GM18951 (cell line): ENCODE results near the gene TMC6.

Source experiments
- POLR2A ChIP-seq: IDR thresholded peaks from 4 replicates; pipeline ENCODE4 v1.6.1; 2011; ENCODE audit warnings: mild to moderate bottlenecking; ENCODE audit not compliant: insufficient read length, insufficient read depth; ENCODE audit errors: extremely low read depth
- in situ Hi-C: fragments of 300-500 bp; cut with MboI; formaldehyde crosslinking; loops from one replicate; pipeline ENCODE4 v1.12.0; 2022; ENCODE audit warnings: low sequenced_read_pairs, mixed read lengths, inconsistent platforms; ENCODE audit not compliant: unreplicated experiment

TMC6 gene

DNA sequence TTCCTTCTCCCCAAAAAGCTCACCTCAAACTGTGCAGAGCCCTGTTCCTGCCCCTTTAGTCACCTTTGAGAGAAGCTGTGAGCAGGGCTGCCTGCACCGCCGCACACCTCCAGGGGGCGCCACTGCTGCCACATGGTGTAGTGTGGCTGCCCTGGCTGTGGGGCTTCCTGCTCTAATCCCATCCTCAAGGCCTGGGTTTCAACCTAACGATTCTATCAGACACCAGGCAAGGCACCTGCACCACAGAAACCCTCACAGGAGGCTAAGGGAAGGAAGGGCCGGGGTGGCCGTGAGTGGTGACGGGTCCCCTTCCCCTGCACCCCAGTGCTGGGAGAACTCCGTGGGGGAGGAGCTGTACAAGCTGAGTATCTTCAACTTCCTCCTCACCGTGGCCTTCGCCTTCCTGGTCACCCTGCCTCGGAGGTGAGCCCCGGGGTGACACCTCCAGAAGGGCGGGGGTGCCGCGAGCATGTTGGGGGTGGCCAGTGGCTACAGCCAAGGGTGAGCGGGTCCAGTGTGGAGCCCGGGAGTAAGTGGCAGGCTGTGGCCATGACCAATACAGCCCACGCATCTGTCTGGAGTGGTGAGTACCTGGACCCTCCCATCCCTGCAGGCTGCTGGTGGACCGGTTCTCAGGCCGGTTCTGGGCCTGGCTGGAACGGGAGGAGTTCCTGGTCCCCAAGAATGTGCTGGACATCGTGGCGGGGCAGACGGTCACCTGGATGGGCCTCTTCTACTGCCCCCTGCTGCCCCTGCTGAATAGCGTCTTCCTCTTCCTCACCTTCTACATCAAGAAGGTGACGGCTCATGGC lies 9.0 kb upstream of the TMC6 start:
- in situ Hi-C loops = no loop called here

DNA sequence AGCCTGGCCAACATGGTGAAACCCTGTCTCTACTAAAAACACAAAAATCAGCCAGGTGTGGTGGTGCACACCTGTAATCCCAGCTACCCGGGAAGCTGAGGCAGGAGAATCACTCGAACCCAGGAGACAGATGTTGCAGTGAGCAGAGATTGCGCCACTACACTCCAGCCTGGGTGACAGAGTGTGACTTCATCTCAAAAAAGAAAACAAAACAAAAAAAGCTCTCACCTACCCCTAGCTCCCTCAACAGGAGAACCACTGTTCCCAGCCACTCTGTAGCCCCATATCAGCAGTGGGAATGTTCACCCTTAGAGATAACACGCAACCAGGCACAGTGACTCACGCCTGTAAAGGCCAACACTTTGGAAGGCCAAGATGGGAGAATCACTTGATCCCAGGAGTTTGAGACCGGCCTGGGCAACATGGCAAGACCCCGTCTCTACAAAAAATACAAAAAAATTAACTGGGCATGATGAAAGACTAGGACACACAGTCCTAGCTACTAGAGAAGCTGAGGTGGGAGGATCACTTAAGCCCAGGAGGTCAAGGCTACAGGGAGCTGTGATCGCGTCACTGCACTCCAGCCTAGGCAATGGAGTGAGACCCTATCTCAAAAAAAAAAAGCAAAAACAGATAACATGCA lies 7.4 kb upstream of the TMC6 start:
- in situ Hi-C loops = no loop called here
- TF ChIP-seq POLR2A = no peak

More for the DNA sequence above, 9.0 kb upstream of the TMC6 start:
- TF ChIP-seq POLR2A = peak; percentile 30

DNA sequence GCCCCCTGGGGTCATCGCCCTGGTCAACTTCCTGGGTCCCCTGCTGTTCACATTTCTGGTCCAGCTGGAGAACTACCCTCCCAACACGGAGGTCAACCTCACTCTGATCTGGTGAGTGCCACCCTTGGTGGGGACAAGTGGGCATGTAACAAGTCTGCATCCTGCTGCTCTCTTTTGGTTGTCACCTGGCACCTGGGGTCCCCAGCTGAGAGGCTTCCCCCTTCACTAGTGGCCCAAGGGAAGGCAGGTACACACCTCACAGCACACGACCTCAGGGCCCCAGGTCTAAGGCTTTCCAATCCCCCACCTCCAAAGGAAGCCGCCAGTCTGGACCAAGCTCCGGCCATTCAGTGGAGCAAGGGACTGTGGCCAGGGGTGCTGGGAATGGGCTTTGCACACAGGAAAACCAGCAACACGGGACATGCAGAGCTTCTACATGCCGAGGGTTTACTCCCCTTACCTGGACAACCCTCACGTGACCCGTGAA lies 6.4 kb upstream of the TMC6 start:
- in situ Hi-C loops = no loop called here
- no peak for TF ChIP-seq POLR2A

DNA sequence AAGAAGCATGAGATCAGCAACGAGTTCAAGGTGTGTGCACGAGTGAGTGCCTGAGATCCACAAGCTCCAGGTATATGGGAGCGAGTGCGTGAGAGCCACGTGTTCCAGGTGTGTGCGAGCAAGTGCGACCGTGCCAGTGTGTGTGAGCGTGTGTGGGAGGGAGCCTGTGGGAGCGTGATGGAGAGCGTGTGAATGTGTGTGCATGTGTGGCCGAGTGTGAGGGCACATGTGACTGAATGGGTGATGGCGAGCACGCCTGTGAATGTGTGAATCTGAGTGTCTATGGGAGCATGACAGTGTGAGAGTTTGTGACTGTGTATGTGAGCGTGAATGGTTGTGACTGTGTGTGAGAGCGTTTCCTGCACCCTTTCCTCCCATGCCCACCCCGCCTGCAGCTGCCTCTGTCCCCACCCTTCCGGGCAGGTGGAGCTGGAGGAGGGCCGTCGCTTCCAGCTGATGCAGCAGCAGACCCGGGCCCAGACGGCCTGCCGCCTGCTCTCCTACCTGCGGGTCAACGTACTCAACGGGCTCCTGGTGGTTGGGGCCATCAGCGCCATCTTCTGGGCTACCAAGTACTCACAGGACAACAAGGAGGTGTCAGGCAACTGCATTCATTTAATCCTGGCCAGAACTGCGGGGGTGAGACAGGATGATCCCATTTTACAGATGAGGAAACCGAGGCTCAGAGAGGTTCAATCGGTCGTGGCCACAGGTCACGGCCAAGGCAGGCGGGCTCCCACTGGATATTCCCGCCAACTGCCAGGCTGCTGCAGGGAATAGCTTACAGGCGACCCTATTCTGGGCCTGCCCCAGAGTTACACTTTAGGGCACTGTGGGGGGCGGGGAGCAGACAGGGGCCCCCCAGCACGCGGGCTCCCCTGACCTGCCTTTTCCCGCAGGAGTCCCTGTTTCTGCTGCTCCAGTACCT lies 5.7 kb upstream of the TMC6 start:
- in situ Hi-C loops = no loop called here
- peak; percentile 27 for TF ChIP-seq POLR2A

DNA sequence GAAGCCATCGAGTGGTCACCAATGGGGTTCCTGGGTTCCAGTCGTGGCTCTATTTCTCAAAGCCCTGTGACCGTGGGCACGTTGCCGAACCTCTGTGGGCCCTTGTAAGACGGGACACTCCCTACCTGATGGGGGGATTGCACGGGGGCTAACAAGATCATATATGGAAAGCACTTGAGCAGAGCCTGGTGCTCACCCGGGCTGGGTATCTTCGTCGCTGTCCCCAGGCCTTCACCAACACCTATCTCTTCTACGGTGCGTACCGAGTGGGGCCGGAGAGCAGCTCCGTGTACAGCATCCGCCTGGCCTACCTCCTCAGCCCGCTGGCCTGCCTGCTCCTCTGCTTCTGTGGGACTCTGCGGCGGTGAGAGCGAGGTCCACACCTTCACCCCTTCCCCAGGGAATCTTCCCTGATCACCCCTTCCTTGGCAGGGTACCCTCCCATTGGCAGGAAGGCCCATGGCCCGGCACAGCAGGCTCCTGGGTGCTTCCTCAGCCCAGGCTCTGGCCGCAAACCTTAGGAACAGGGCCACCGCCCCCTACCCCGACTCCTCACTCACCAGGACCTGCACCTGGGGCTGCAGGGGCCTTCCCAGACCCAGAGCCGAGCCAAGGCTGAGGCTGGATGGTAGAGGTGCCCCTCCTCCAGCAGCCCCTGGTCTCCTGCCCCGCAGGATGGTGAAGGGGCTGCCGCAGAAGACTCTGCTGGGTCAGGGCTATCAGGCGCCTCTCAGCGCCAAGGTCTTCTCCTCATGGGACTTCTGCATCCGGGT lies 4.8 kb upstream of the TMC6 start:
- in situ Hi-C loops = no loop called here
- no peak for TF ChIP-seq POLR2A

DNA sequence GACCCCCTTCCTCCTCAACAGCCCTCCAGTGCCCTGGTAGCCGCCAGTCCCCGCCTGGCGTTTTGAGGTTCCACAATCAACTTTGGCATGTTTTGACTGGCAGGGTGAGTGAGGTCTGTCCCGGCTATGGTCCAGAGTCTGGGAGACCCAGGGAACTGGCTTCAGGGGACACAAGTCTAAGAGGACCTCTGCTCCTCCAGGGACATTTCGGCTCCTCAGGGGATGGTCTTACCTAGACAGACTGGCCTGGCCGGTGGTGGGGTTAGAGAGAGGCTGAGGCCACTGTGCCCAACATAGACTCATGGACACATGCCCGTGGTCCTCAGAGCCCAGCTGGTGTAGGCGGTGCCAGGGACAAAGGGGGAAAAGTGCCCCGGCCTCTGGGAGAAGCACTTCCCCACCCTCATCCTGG lies 4.2 kb upstream of the TMC6 start:
- in situ Hi-C loops = no loop called here
- TF ChIP-seq POLR2A = no peak

DNA sequence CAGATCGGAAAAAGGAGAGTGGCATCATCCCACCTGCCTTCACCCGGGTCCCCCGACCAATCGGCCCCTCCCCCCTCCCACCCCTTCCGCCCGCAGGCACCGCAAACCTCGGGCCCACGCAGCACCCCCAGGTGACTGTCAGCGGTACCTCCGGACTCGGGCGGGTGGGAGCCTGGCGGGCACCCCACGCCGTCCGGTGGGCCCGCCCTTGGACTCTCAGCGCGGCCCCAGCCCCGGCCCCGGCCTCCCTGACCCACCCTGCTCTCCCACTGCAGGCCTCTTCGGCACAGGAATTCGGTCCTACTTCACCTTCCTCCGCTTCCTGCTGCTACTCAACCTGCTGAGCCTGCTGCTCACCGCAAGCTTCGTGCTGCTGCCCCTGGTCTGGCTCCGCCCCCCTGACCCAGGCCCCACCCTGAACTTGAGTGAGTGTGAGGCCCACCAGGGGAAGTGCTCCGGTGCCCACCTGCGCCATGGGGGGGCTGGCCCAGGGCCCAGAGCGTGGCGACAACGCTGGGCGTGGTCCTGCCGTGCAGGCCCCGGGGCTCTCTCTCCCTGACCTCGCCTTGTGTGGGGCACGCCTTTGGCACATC lies 3.6 kb upstream of the TMC6 start:
- in situ Hi-C loops = no loop called here
- TF ChIP-seq POLR2A = peak; percentile 72

DNA sequence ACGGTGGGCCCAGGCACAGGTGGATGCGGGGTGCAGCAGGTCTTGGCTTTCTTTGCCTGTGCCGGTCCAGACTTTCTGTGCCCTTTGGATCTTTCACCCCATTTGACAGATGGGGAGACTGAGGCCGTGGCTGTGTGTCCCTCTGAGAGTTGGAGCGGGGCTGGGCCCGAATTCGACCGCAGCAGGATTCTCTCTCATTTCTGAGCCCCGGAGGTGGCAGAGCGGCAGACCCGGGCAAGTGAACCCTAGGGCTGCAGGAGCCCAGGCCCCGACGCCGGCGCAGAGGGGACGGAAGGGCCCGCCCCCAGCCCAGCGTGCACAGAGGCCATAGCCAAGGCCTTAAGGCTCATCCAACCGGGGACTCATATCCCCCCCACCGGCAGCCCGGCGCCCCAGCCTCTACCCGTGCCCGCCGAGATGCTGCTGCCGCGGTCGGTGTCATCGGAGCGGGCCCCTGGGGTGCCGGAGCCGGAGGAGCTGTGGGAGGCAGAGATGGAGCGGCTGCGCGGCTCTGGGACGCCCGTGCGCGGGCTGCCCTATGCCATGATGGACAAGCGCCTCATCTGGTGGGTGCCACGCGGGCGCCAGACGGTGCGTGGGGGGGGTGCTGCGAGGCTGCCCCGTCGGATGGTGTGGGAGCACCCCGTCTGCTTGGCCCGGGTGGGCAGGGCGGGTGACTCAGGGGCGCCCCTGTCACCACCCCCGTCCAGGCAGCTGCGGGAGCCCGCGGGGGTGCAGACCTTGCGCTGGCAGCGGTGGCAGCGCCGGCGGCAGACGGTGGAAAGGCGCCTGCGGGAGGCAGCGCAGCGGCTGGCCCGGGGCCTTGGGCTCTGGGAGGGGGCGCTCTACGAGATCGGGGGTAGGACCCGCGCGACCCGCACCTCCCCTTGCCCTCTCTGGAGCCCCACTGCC lies 2.9 kb upstream of the TMC6 start:
- TF ChIP-seq POLR2A = no peak
- in situ Hi-C loops = no loop called here

DNA sequence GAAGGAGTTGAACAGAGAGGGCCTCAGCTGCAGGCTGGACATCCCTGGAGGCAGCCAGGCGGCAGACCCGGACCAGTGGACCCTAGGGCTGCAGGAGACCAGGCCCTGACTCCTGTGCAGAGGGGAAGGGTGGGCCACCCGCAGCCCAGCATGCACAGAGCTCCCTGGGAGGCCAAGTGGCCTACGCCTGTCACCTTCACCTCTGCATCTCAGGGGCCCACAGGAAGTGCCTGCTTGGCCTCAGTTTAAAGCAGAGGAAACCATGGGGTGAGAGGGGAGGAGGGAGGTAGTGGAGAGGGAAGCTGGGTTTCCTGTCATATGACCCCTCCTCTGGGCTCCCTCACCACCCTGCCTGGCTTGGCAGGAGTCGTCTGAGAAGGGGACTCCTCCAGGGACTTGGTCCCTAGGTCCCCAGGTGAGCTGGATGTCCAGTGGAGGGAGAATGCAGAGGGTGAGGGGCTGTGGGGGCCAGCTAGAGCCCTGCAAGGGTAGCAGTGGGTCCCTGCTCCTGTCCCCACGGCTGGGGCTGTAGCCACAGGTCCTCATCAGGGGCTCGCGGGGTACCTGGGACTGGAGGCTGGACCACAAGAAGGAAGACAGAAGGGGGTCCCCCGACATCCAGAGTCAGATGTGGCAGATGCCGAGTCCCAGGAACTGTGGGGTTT lies 2.0 kb upstream of the TMC6 start, which contains the start of gene TMC8:
Gene TMC8 (plus strand): TSS at position 335 of the 665 bp plus-strand sequence. CDS start 818 bp downstream, outside the sequence.
- peak; percentile 79 for TF ChIP-seq POLR2A
- in situ Hi-C loops = no loop called here

DNA sequence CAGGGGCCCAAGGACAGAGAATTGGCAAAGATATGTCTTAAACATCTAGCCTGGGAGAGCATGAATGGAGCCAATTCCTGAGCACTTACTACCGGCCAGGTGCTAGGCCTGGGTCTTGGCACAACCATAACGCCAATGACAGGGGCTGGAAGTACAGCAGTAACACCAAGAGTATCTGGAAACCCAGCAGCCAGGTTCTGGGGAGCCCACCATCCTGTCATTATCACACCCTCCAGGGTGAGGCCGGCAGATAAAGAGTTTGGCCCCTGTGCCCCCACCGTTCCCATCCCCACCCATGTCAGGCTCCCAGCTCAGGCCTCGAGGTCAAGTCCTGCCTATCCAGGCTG lies 1.5 kb upstream of the TMC6 start:
- TF ChIP-seq POLR2A = no peak
- in situ Hi-C loops = no loop called here

DNA sequence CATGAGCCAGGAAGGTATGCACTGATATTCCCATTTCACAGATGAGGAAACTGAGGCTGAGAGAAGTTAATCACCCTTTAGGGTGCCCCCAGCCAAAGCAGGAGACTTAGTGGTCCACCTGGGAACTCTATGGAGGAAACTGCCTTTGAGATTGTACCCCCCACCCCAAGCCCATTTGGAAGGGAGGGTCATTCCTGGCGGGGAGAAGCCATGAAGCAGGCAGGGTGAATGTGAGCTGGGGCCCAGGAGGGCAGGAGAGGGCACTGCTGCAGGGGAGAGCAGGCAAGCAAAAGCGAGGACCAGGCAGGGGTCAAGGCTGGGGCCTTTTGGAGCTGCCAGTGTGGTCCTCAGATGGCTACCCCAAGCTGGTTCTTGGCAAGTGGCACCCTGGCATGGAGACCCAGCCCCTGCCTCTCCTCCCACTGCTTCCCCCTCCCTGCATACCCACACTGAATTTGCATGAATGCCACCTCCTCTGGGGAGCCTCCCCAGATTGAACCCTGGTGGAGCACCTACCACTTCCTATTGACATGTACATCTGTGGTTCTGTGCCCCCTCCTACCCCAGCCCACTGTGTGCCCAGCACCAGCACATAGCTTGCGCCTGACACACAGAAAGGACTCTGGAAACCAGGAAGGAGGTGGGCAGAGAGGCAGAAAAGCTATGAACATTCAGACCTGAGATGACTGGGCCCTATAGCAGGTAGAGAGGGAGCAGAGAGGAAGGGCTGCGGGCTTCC lies 965 bp upstream of the TMC6 start:
- in situ Hi-C loops = no loop called here
- no peak for TF ChIP-seq POLR2A
